Tibial artery (tissue), 4 donors: Measurements from ENCODE around the gene CSNK1A1.

Experiments used
- DNase-seq, 2 donors: peaks; one replicate each; pipeline ENCODE4 v3.0.0-alpha.2; 2019
- H3K27ac ChIP-seq, 2 donors: fragments of 200-600 bp; sonication (generic) in 1 of 2; 1 replicate in 1 of 2; 2 replicates in 1 of 2; pipeline ENCODE4 v1.5.1; 2018 to 2019; ENCODE audit warnings: mild to moderate bottlenecking in 1 of 2
- H3K27me3 ChIP-seq, 2 donors: fragments of 200-600 bp; sonication (generic) in 1 of 2; one replicate each; pipeline versions ENCODE4 v1.5.1 to v1.6.0; 2016 to 2019
- H3K36me3 ChIP-seq, 3 donors: fragments of 200-600 bp; sonication (generic) in 2 of 3; one replicate each; pipeline ENCODE4 v1.5.1; 2016 to 2019; ENCODE audit warnings: mild to moderate bottlenecking in 2 of 3
- H3K4me1 ChIP-seq, 4 donors: fragments of 200-600 bp; sonication (generic) in 2 of 4; 1 replicate in 3 of 4; 2 replicates in 1 of 4; pipeline ENCODE4 v1.5.1; 2016 to 2019
- H3K4me3 ChIP-seq, 2 donors: fragments of 200-600 bp; sonication (generic) in 1 of 2; 1 replicate in 1 of 2; 2 replicates in 1 of 2; pipeline ENCODE4 v1.5.1; 2018 to 2019; ENCODE audit warnings: mild to moderate bottlenecking in 2 of 2
- H3K9me3 ChIP-seq, 3 donors: fragments of 200-600 bp; sonication (generic) in 1 of 3; one replicate each; pipeline ENCODE4 v1.5.1; 2016 to 2019
- intact Hi-C: fragments of 100-400 bp; cut with DNase I; formaldehyde crosslinking; loops from one replicate; pipeline ENCODE4 v1.15.0; 2023; ENCODE audit warnings: low total_unique reads
- TF ChIP-seq, protein P1 (sequence below), 2 experiments: fragments of 200-600 bp in 1 of 2; fragments of 450-650 bp in 1 of 2; IDR thresholded peaks; one replicate each; pipeline ENCODE4 v1.5.1; 2017 to 2019; ENCODE audit warnings: antibody characterized with exemption in 2 of 2, mild to moderate bottlenecking in 1 of 2, moderate library complexity in 1 of 2

Gene CSNK1A1

GRCh38 chr5:149488645-149489306, 62.5 kb downstream of the CSNK1A1 start:
- intact Hi-C loops = no loop called here
- H3K4me1 ChIP-seq = peaks cover 4 to 86% (median 49%) of the 10 kb centered on the region in 4 donors

DNA sequence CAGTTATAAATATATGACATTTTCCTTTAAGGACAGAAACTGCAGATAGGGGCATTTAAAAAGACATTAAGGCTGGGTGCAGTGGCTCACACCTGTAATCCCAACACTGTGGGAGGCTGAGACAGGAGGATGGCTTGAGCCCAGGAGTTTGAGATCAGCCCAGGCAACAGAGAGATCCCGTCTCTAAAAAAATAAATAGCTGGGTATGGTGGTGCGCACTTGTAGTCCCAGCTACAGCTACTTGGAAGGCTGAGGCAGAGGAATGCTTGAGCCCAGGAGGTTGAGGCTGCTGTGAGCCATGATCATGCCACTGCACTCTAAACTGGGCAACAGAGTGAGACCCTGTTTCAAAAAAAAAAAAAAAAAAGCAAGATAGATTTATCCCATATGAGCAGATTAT, 63.6 kb downstream of the CSNK1A1 start:
- Histone ChIP-seq H3K9me3 (no peaks in the 10 kb centered on the region), H3K36me3 (no peaks in the 10 kb centered on the region), H3K27ac (peak overlapping the region; percentile 84 to 88), H3K4me1 (peaks cover 4 to 86% (median 54%) of the 10 kb centered on the region in 4 donors), H3K4me3 (no peak overlapping the region), H3K27me3 (no peaks in the 10 kb centered on the region)
- intact Hi-C loops = no loop called here
- TF ChIP-seq, protein P1, sequence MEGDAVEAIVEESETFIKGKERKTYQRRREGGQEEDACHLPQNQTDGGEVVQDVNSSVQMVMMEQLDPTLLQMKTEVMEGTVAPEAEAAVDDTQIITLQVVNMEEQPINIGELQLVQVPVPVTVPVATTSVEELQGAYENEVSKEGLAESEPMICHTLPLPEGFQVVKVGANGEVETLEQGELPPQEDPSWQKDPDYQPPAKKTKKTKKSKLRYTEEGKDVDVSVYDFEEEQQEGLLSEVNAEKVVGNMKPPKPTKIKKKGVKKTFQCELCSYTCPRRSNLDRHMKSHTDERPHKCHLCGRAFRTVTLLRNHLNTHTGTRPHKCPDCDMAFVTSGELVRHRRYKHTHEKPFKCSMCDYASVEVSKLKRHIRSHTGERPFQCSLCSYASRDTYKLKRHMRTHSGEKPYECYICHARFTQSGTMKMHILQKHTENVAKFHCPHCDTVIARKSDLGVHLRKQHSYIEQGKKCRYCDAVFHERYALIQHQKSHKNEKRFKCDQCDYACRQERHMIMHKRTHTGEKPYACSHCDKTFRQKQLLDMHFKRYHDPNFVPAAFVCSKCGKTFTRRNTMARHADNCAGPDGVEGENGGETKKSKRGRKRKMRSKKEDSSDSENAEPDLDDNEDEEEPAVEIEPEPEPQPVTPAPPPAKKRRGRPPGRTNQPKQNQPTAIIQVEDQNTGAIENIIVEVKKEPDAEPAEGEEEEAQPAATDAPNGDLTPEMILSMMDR (IDR thresholded peaks at IDR 0.05) = no peak
- no peak for DNase-seq

More at GRCh38 chr5:149488645-149489306, 62.5 kb downstream of the CSNK1A1 start:
- TF ChIP-seq, protein P1 (IDR thresholded peaks at IDR 0.05) = no peak
- DNase-seq = no peak
- no peaks in the 10 kb centered on the region for H3K27me3 ChIP-seq
- H3K4me3 ChIP-seq = no peak overlapping the region
- no peaks in the 10 kb centered on the region for H3K36me3 ChIP-seq
- peak overlapping the region; percentile 50 to 84 for H3K27ac ChIP-seq
- no peaks in the 10 kb centered on the region for H3K9me3 ChIP-seq

GRCh38 chr5:149486726-149487635, 64.3 kb downstream of the CSNK1A1 start:
- no peak for DNase-seq
- Histone ChIP-seq H3K27me3 (no peaks in the 10 kb centered on the region), H3K27ac (peak overlapping the region; percentile 84 to 88), H3K9me3 (no peaks in the 10 kb centered on the region), H3K4me3 (no peak overlapping the region), H3K36me3 (no peaks in the 10 kb centered on the region), H3K4me1 (peaks cover 4 to 87% (median 60%) of the 10 kb centered on the region in 4 donors)
- TF ChIP-seq, protein P1 (IDR thresholded peaks at IDR 0.05) = no peak
- intact Hi-C loops = no loop called here

DNA sequence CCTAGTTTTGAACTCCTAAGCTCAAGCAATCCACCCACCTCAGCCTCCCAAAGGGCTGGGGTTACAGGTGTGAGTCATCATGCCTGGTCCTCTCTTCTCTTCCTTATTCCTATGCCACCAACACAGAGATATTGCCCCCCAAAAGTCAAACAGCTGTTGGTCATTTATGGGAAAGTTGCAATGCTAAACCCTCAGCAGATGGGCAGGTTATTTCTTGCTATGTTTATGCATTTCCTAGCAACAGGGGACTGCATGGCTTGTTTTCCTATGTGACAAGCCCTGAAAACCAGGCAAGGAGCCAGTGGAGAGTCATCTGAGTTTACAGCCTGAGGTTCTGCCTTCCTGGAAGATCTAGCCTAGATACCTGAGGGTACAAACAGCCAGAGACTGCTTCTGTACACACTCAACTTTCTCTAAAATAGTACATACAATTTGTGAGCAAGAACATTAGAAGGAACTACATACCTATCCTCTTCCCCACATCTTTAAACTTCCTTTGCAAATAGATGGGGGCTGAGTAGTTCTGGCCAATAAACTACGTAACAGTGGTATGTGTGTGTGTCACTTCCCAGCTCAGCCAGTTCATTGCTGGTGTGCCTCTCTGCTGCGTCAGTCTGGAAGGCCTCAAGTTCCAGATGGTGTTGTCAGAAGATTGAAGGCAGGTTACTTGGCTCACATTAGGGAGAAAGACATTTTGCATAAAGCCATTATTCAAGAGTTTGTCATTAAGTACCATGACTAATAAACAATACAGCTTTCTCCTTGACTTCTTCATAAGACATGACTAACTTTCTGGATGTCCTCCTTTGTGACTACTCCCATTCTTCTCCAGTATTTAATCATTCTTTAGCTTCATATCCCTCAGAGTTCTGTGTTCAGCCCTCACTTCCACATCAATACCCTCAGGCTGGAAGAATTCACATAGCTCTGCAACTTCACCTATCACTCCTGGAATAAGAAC, 65.3 kb downstream of the CSNK1A1 start:
- TF ChIP-seq, protein P1 (IDR thresholded peaks at IDR 0.05) = no peak
- intact Hi-C loops = no loop called here
- H3K4me3 ChIP-seq = no peak overlapping the region
- H3K9me3 ChIP-seq = no peaks in the 10 kb centered on the region
- peak; percentile 91 to 93 for DNase-seq
- H3K27ac ChIP-seq = peak overlapping the region; percentile 84 to 88
- H3K36me3 ChIP-seq = no peaks in the 10 kb centered on the region
- no peaks in the 10 kb centered on the region for H3K27me3 ChIP-seq
- peaks cover 4 to 97% (median 67%) of the 10 kb centered on the region in 4 donors for H3K4me1 ChIP-seq

- H3K4me1 ChIP-seq = peaks cover 0 to 61% (median 34%) of the 10 kb centered on the region in 4 donors
- H3K4me3 ChIP-seq = no peak overlapping the region
- no peaks in the 10 kb centered on the region for H3K36me3 ChIP-seq
- intact Hi-C loops = no loop called here
- no peaks in the 10 kb centered on the region for H3K27me3 ChIP-seq
- peak overlapping the region; percentile 84 to 88 for H3K27ac ChIP-seq
- no peak for DNase-seq
- H3K9me3 ChIP-seq = no peaks in the 10 kb centered on the region
- TF ChIP-seq, protein P1 (IDR thresholded peaks at IDR 0.05) = no peak
Observed at GRCh38 chr5:149481485-149481884, 69.8 kb downstream of the CSNK1A1 start.
